GOT3 (cell line): Measurements from ENCODE around the gene ZNF692.

ENCODE experiments used
- DNase-seq: peaks from one replicate; lab custom pipeline; 2025; ENCODE audit warnings: mixed read lengths; lab: John Stamatoyannopoulos, UW

ZNF692 gene

GRCh38 chr1:248873993-248874533 lies 15.2 kb upstream of the ZNF692 start:
- peak; percentile 88 for DNase-seq

- DNase-seq: peak; percentile 98
Measured at GRCh38 chr1:248873409-248873992, 14.6 kb upstream of the ZNF692 start.

- peak; percentile 64 for DNase-seq
Measured at GRCh38 chr1:248872752-248873408, 14.0 kb upstream of the ZNF692 start.

- DNase-seq: no peak
Measured at GRCh38 chr1:248871837-248872401, 13.0 kb upstream of the ZNF692 start.

- DNase-seq: no peak
Measured at GRCh38 chr1:248862998-248863881, 4.4 kb upstream of the ZNF692 start.

- DNase-seq: no peak
Measured at GRCh38 chr1:248862695-248862997, 3.8 kb upstream of the ZNF692 start.

- DNase-seq: no peak
Measured at GRCh38 chr1:248861616-248862015, 2.7 kb upstream of the ZNF692 start.

GRCh38 chr1:248860007-248860406 lies 1.1 kb upstream of the ZNF692 start:
- no peak for DNase-seq

GRCh38 chr1:248858096-248858890 lies 592 bp downstream of the ZNF692 start:
- no peak for DNase-seq

- DNase-seq: no peak
Measured at GRCh38 chr1:248857749-248858095, 1.2 kb downstream of the ZNF692 start.

- no peak for DNase-seq
Measured at GRCh38 chr1:248857201-248857600, 1.7 kb downstream of the ZNF692 start.

- no peak for DNase-seq
Measured at GRCh38 chr1:248856176-248856575, 2.7 kb downstream of the ZNF692 start.

- no peak for DNase-seq
Measured at GRCh38 chr1:248855580-248855979, 3.3 kb downstream of the ZNF692 start.

GRCh38 chr1:248853663-248854375 lies 5.1 kb downstream of the ZNF692 start:
- DNase-seq: no peak

- DNase-seq: no peak
Measured at GRCh38 chr1:248852481-248853405, 6.1 kb downstream of the ZNF692 start.

GRCh38 chr1:248851390-248851789 lies 7.5 kb downstream of the ZNF692 start:
- no peak for DNase-seq

GRCh38 chr1:248850536-248851251 lies 8.2 kb downstream of the ZNF692 start:
- no peak for DNase-seq

- DNase-seq: no peak
Measured at GRCh38 chr1:248850124-248850523, 8.8 kb downstream of the ZNF692 start.

GRCh38 chr1:248849637-248850036 lies 9.2 kb downstream of the ZNF692 start:
- DNase-seq: no peak
